Transverse colon (tissue), 4 donors: Measurements from ENCODE around the gene MLLT10. TPM values are rescaled to one million over a fixed set of nuclear protein-coding genes. Genes with fewer than 3 reads are reported as not detected.

ENCODE experiments used
- DNase-seq: peaks from one replicate; pipeline ENCODE4 v3.0.0-alpha.2; 2019
- H3K27ac ChIP-seq, 4 donors: fragments of 200-600 bp; sonication (generic); 2 replicates each; pipeline ENCODE4 v1.5.1; 2016 to 2018; ENCODE audit warnings: inconsistent platforms in 4 of 4
- H3K27me3 ChIP-seq: fragments of 200-600 bp; sonication (generic); 2 replicates; pipeline ENCODE4 v1.5.1; 2017; ENCODE audit warnings: inconsistent platforms
- H3K36me3 ChIP-seq, 4 donors: fragments of 200-600 bp; sonication (generic); 2 replicates each; pipeline ENCODE4 v1.5.1; 2017 to 2019; ENCODE audit warnings: inconsistent platforms in 4 of 4
- H3K4me1 ChIP-seq, 4 donors: fragments of 200-600 bp; sonication (generic); 2 replicates each; pipeline ENCODE4 v1.5.1; 2017 to 2020; ENCODE audit warnings: inconsistent platforms in 4 of 4
- H3K4me3 ChIP-seq, 4 donors: fragments of 200-600 bp; sonication (generic); 1 replicate in 1 of 4; 2 replicates in 3 of 4; pipeline versions ENCODE4 v1.5.1 to v1.6.1; 2017 to 2019; ENCODE audit warnings: inconsistent platforms in 4 of 4
- H3K9me3 ChIP-seq, 2 donors: fragments of 200-600 bp; sonication (generic); 2 replicates each; pipeline ENCODE4 v1.5.1; 2017 to 2019; ENCODE audit warnings: inconsistent platforms in 2 of 2
- CTCF ChIP-seq, 5 experiments: fragments of 200-600 bp in 3 of 5; fragments of 450-650 bp in 2 of 5; sonication (generic) in 3 of 5; IDR thresholded peaks; 1 replicate in 2 of 5; 2 replicates in 3 of 5; pipeline ENCODE4 v1.5.1; 2016 to 2017; ENCODE audit warnings: antibody characterized with exemption in 5 of 5, inconsistent platforms in 3 of 5, mild to moderate bottlenecking in 2 of 5, moderate library complexity in 1 of 5
- EP300 ChIP-seq: sonication (generic); formaldehyde crosslinking; IDR thresholded peaks from one replicate; pipeline ENCODE4 v1.6.1; 2017; ENCODE audit warnings: antibody characterized with exemption, low read depth
- POLR2A ChIP-seq: fragments of 450-650 bp; IDR thresholded peaks from one replicate; pipeline ENCODE4 v1.6.1; 2016; ENCODE audit warnings: antibody characterized with exemption, mild to moderate bottlenecking, moderate library complexity
- POLR2AphosphoS5 ChIP-seq, 3 donors: sonication (generic); formaldehyde crosslinking; IDR thresholded peaks; one replicate each; pipeline ENCODE4 v1.6.1; 2016; ENCODE audit warnings: antibody characterized with exemption in 3 of 3
- WGBS, 2 donors: methylation state at CpG; one replicate each; pipeline ENCODE4 v1.1.5; 2018; ENCODE audit warnings: low coverage in 1 of 2; 5-methylcytosine and 5-hydroxymethylcytosine counted together
- in situ Hi-C, 4 donors: fragments of 200-750 bp; cut with MboI; loops; one replicate each; pipeline versions ENCODE4 v1.15.0 to v1.15.1; 2017; ENCODE audit warnings: low sequenced_read_pairs in 3 of 4, low pct_ligation_motif_present in 1 of 4, low pct_unique_long_range_greater_than_20kb in 1 of 4
- intact Hi-C: fragments of 100-400 bp; cut with DNase I; formaldehyde crosslinking; loops from one replicate; pipeline ENCODE4 v1.15.1; 2023; ENCODE audit warnings: low total_unique reads
- total RNA-seq, 4 donors: library from RNA; depleted of rRNA; stranded (reverse); fragments of >200 nt; gene quantifications; one replicate each; pipeline ENCODE4 v1.1.0, GENCODE V29; 2016

Gene MLLT10
- total RNA-seq, 4 donors from 2014 or later: 12.0 to 43.0 (median 28.5) TPM

- H3K36me3 ChIP-seq: no peaks in the 10 kb centered on the region
- DNase-seq: no peak
- no peak overlapping the region for H3K4me3 ChIP-seq
- H3K4me1 ChIP-seq: peaks cover 0 to 46% (median 23%) of the 10 kb centered on the region in 4 donors
- no peak for TF ChIP-seq EP300
- no peak for TF ChIP-seq POLR2AphosphoS5 (IDR thresholded peaks at IDR 0.05)
- no peak for TF ChIP-seq CTCF (IDR thresholded peaks at IDR 0.05)
- no peak for TF ChIP-seq POLR2A
- in situ Hi-C loops (no loop called here), intact Hi-C loops (no loop called here)
- H3K27me3 ChIP-seq: peaks cover 24% of the 10 kb centered on the region
- WGBS, 2 donors: 81 to 83% methylated on average over 9 of the region's 9 CpGs
- H3K27ac ChIP-seq: peak overlapping the region; percentile 94 to 96 (median 95)
- no peaks in the 10 kb centered on the region for H3K9me3 ChIP-seq
Observed at GRCh38 chr10:21529032-21529910, 4.8 kb upstream of the MLLT10 start.

- Histone ChIP-seq H3K9me3 (no peaks in the 10 kb centered on the region), H3K4me1 (peaks cover 0 to 38% (median 19%) of the 10 kb centered on the region in 4 donors), H3K36me3 (no peaks in the 10 kb centered on the region), H3K27me3 (peaks cover 22% of the 10 kb centered on the region), H3K4me3 (no peak overlapping the region), H3K27ac (peak overlapping the region in 1 of 4 donors; percentile 91)
- TF ChIP-seq POLR2A: no peak
- no peak for TF ChIP-seq CTCF (IDR thresholded peaks at IDR 0.05)
- no peak for TF ChIP-seq EP300
- TF ChIP-seq POLR2AphosphoS5 (IDR thresholded peaks at IDR 0.05): no peak
- DNase-seq: no peak
- in situ Hi-C loops: no loop called here
- intact Hi-C loops: loop anchor here (10.0 kb wide), 1 partner anchor 1145 kb away; no protein-coding TSS in a partner anchor
- 88 to 100% methylated on average over 1 of the region's 1 CpG for WGBS, 2 donors
Observed at GRCh38 chr10:21530168-21530567, 3.9 kb upstream of the MLLT10 start.

- 97 to 100% methylated on average over 1 of the region's 1 CpG for WGBS, 2 donors
- DNase-seq: no peak
- TF ChIP-seq POLR2AphosphoS5 (IDR thresholded peaks at IDR 0.05): no peak
- no peak for TF ChIP-seq EP300
- no peak for TF ChIP-seq POLR2A
- no peak for TF ChIP-seq CTCF (IDR thresholded peaks at IDR 0.05)
- Histone ChIP-seq H3K36me3 (no peaks in the 10 kb centered on the region), H3K4me1 (peaks cover 0 to 41% (median 17%) of the 10 kb centered on the region in 4 donors), H3K9me3 (no peaks in the 10 kb centered on the region), H3K4me3 (no peak overlapping the region), H3K27ac (peak overlapping the region; percentile 23 to 96 (median 92)), H3K27me3 (peaks cover 22% of the 10 kb centered on the region)
- intact Hi-C loops (loop anchor here (10.0 kb wide), 1 partner anchor 1144 kb away; no protein-coding TSS in a partner anchor), in situ Hi-C loops (no loop called here)
Observed at GRCh38 chr10:21530641-21531040, 3.4 kb upstream of the MLLT10 start.

- DNase-seq: no peak
- intact Hi-C loops: loop anchor here (10.0 kb wide), 1 partner anchor 1144 kb away; no protein-coding TSS in a partner anchor
- Histone ChIP-seq H3K4me1 (peaks cover 0 to 47% (median 17%) of the 10 kb centered on the region in 4 donors), H3K27me3 (peaks cover 22% of the 10 kb centered on the region), H3K27ac (peak overlapping the region; percentile 23 to 96 (median 92)), H3K36me3 (no peaks in the 10 kb centered on the region), H3K9me3 (no peaks in the 10 kb centered on the region), H3K4me3 (no peak overlapping the region)
- TF ChIP-seq EP300: no peak
- TF ChIP-seq POLR2A: no peak
- TF ChIP-seq CTCF (IDR thresholded peaks at IDR 0.05): no peak
- TF ChIP-seq POLR2AphosphoS5 (IDR thresholded peaks at IDR 0.05): no peak
- in situ Hi-C loops: no loop called here
- WGBS, 2 donors: 55 to 76% methylated on average over 1 of the region's 1 CpG
Observed at GRCh38 chr10:21531164-21531563, 2.9 kb upstream of the MLLT10 start.
